Measurements from ENCODE around the gene PTCH1.

PTCH1 gene

DNA sequence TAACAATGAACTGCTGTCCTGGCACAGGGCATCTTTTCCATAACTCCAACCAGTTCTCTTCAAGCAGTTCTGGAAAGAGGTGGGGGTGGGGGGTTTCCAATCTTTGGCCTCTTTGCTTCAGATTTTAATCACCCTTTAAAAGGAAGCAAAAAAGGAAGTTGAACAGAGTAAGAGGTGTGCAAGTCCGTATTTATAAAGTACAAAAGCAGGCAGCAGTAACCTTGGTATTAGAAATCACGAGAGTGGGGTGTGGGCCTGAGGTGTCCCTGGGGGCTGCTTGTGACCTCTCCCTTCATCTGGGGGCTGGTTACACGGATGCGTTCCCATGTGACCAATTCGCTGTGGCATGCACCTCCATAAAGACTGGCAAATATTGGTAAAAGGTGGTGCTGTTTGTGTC lies 70.5 kb downstream of the PTCH1 start:
- Histone ChIP-seq H3K4me3 (ENCODE audit: insufficient read depth, low read depth, low read length, poor library complexity, severe bottlenecking) (no peak overlapping the region), H3K4me1 (ENCODE audit: control insufficient read depth, insufficient read depth, low read length, poor library complexity, severe bottlenecking) (no peaks in the 10 kb centered on the region), H3K9me3 (ENCODE audit: control insufficient read depth, low read length) (no peaks in the 10 kb centered on the region), H3K27me3 (replicated peaks; ENCODE audit: control insufficient read depth, insufficient read depth, low read length, poor library complexity, severe bottlenecking) (no peaks in the 10 kb centered on the region), H3K36me3 (ENCODE audit: control insufficient read depth, insufficient read depth, low read length) (peaks cover 18% of the 10 kb centered on the region), H3K27ac (ENCODE audit: insufficient read depth, low read length, poor library complexity, severe bottlenecking) (no peak overlapping the region)
- no peak for DNase-seq

- no peaks in the 10 kb centered on the region for H3K27me3 ChIP-seq (replicated peaks; ENCODE audit: control insufficient read depth, insufficient read depth, low read length, poor library complexity, severe bottlenecking)
- H3K4me1 ChIP-seq (ENCODE audit: control insufficient read depth, insufficient read depth, low read length, poor library complexity, severe bottlenecking) = no peaks in the 10 kb centered on the region
- H3K4me3 ChIP-seq (ENCODE audit: insufficient read depth, low read depth, low read length, poor library complexity, severe bottlenecking) = no peak overlapping the region
- H3K27ac ChIP-seq (ENCODE audit: insufficient read depth, low read length, poor library complexity, severe bottlenecking) = no peak overlapping the region
- no peak for DNase-seq
- peaks cover 18% of the 10 kb centered on the region for H3K36me3 ChIP-seq (ENCODE audit: control insufficient read depth, insufficient read depth, low read length)
- H3K9me3 ChIP-seq (ENCODE audit: control insufficient read depth, low read length) = no peaks in the 10 kb centered on the region
These were observed 72.6 kb downstream of the PTCH1 start for GRCh38 chr9:95444160-95444559.

DNA sequence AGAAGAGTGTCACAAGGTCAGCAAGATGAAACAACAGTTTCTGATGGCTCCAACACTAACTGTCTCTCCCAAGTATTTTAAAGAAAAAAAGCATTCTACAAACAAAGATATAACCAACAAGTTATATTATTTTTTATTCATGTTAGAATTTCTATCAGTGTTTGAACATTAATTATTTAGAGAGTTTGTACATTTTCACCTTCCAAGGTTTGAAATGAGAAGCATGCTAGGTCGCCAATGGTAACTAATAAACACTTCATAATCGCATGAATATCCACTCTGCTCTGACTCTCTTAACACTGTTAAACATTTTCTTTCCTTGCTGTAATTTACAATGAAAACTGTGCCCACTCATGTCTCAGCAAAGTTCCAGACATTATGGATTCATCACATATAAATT lies 73.5 kb downstream of the PTCH1 start:
- no peak for DNase-seq
- H3K27me3 ChIP-seq (replicated peaks; ENCODE audit: control insufficient read depth, insufficient read depth, low read length, poor library complexity, severe bottlenecking) = no peaks in the 10 kb centered on the region
- no peak overlapping the region for H3K27ac ChIP-seq (ENCODE audit: insufficient read depth, low read length, poor library complexity, severe bottlenecking)
- no peak overlapping the region for H3K4me3 ChIP-seq (ENCODE audit: insufficient read depth, low read depth, low read length, poor library complexity, severe bottlenecking)
- no peaks in the 10 kb centered on the region for H3K9me3 ChIP-seq (ENCODE audit: control insufficient read depth, low read length)
- peaks cover 18% of the 10 kb centered on the region for H3K36me3 ChIP-seq (ENCODE audit: control insufficient read depth, insufficient read depth, low read length)
- no peaks in the 10 kb centered on the region for H3K4me1 ChIP-seq (ENCODE audit: control insufficient read depth, insufficient read depth, low read length, poor library complexity, severe bottlenecking)

DNA sequence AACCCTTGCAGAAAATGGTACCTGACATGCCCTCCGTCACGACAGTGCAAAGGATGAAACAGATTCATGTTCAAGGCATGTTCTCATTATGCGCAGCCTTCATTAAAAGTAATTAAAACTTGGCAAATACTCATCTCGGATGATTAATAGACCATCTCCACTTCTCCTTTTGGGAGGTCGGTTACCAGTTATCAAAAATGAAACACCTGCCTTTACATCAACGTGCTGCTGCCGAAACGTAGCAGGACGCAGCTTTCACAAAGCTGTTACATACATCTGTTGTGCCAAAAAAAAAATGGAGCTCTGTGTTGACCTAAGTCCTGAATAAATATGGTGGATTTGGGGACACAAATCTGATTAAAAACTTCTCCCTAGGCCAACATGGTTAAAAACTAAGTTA lies 75.7 kb downstream of the PTCH1 start:
- Histone ChIP-seq H3K27ac (ENCODE audit: insufficient read depth, low read length, poor library complexity, severe bottlenecking) (no peak overlapping the region), H3K4me1 (ENCODE audit: control insufficient read depth, insufficient read depth, low read length, poor library complexity, severe bottlenecking) (no peaks in the 10 kb centered on the region), H3K9me3 (ENCODE audit: control insufficient read depth, low read length) (no peaks in the 10 kb centered on the region), H3K36me3 (ENCODE audit: control insufficient read depth, insufficient read depth, low read length) (peaks cover 6% of the 10 kb centered on the region), H3K27me3 (replicated peaks; ENCODE audit: control insufficient read depth, insufficient read depth, low read length, poor library complexity, severe bottlenecking) (no peaks in the 10 kb centered on the region), H3K4me3 (ENCODE audit: insufficient read depth, low read depth, low read length, poor library complexity, severe bottlenecking) (no peak overlapping the region)
- DNase-seq = no peak

GRCh38 chr9:95440447-95440846 lies 76.3 kb downstream of the PTCH1 start:
- Histone ChIP-seq H3K36me3 (ENCODE audit: control insufficient read depth, insufficient read depth, low read length) (peaks cover 5% of the 10 kb centered on the region), H3K27me3 (replicated peaks; ENCODE audit: control insufficient read depth, insufficient read depth, low read length, poor library complexity, severe bottlenecking) (no peaks in the 10 kb centered on the region), H3K4me1 (ENCODE audit: control insufficient read depth, insufficient read depth, low read length, poor library complexity, severe bottlenecking) (no peaks in the 10 kb centered on the region), H3K4me3 (ENCODE audit: insufficient read depth, low read depth, low read length, poor library complexity, severe bottlenecking) (no peak overlapping the region), H3K27ac (ENCODE audit: insufficient read depth, low read length, poor library complexity, severe bottlenecking) (no peak overlapping the region), H3K9me3 (ENCODE audit: control insufficient read depth, low read length) (no peaks in the 10 kb centered on the region)
- DNase-seq = no peak

- Histone ChIP-seq H3K27me3 (replicated peaks; ENCODE audit: control insufficient read depth, insufficient read depth, low read length, poor library complexity, severe bottlenecking) (no peaks in the 10 kb centered on the region), H3K4me3 (ENCODE audit: insufficient read depth, low read depth, low read length, poor library complexity, severe bottlenecking) (no peak overlapping the region), H3K27ac (ENCODE audit: insufficient read depth, low read length, poor library complexity, severe bottlenecking) (no peak overlapping the region), H3K36me3 (ENCODE audit: control insufficient read depth, insufficient read depth, low read length) (no peaks in the 10 kb centered on the region), H3K9me3 (ENCODE audit: control insufficient read depth, low read length) (no peaks in the 10 kb centered on the region), H3K4me1 (ENCODE audit: control insufficient read depth, insufficient read depth, low read length, poor library complexity, severe bottlenecking) (no peaks in the 10 kb centered on the region)
- DNase-seq = no peak
These were observed 78.0 kb downstream of the PTCH1 start for GRCh38 chr9:95438561-95439357.

GRCh38 chr9:95437559-95437958 lies 79.2 kb downstream of the PTCH1 start:
- Histone ChIP-seq H3K9me3 (ENCODE audit: control insufficient read depth, low read length) (no peaks in the 10 kb centered on the region), H3K4me3 (ENCODE audit: insufficient read depth, low read depth, low read length, poor library complexity, severe bottlenecking) (no peak overlapping the region), H3K4me1 (ENCODE audit: control insufficient read depth, insufficient read depth, low read length, poor library complexity, severe bottlenecking) (no peaks in the 10 kb centered on the region), H3K36me3 (ENCODE audit: control insufficient read depth, insufficient read depth, low read length) (no peaks in the 10 kb centered on the region), H3K27ac (ENCODE audit: insufficient read depth, low read length, poor library complexity, severe bottlenecking) (no peak overlapping the region), H3K27me3 (replicated peaks; ENCODE audit: control insufficient read depth, insufficient read depth, low read length, poor library complexity, severe bottlenecking) (no peaks in the 10 kb centered on the region)
- DNase-seq = no peak

- Histone ChIP-seq H3K4me1 (ENCODE audit: control insufficient read depth, insufficient read depth, low read length, poor library complexity, severe bottlenecking) (no peaks in the 10 kb centered on the region), H3K36me3 (ENCODE audit: control insufficient read depth, insufficient read depth, low read length) (no peaks in the 10 kb centered on the region), H3K27me3 (replicated peaks; ENCODE audit: control insufficient read depth, insufficient read depth, low read length, poor library complexity, severe bottlenecking) (no peaks in the 10 kb centered on the region), H3K9me3 (ENCODE audit: control insufficient read depth, low read length) (no peaks in the 10 kb centered on the region), H3K4me3 (ENCODE audit: insufficient read depth, low read depth, low read length, poor library complexity, severe bottlenecking) (no peak overlapping the region), H3K27ac (ENCODE audit: insufficient read depth, low read length, poor library complexity, severe bottlenecking) (no peak overlapping the region)
- DNase-seq = no peak
These were observed 80.4 kb downstream of the PTCH1 start for GRCh38 chr9:95436416-95436815.

DNA sequence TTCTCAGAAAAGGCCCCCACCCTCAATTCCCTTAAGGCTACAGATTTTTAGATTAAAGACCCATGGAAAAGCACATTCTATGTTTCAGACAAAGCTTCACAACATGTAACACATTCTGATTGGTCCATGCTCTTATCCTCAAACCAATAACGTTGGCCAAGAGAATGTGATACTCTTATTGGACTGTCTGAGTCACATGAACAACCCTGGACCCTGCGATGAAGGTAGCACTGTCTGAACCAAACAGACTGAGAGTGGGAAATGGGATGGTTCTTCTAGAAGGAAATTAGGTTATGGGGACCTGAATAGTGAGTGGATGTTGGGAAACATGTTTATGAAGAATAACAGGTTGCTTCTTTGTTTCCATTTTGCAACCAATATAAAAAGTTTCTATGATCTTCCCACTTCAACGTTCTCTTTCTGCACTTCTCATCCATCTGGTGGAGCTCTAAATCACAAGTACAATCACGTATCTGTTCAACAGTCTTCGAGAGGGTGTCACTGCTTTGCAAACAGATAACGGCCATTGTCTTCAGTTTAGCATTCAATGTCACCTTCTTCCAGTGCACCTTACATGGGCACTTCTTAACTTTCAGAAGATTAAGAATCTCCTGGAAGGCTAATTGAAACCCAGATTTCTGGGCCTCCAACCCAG lies 81.6 kb downstream of the PTCH1 start:
- Histone ChIP-seq H3K27me3 (replicated peaks; ENCODE audit: control insufficient read depth, insufficient read depth, low read length, poor library complexity, severe bottlenecking) (no peaks in the 10 kb centered on the region), H3K27ac (ENCODE audit: insufficient read depth, low read length, poor library complexity, severe bottlenecking) (no peak overlapping the region), H3K4me1 (ENCODE audit: control insufficient read depth, insufficient read depth, low read length, poor library complexity, severe bottlenecking) (no peaks in the 10 kb centered on the region), H3K36me3 (ENCODE audit: control insufficient read depth, insufficient read depth, low read length) (no peaks in the 10 kb centered on the region), H3K4me3 (ENCODE audit: insufficient read depth, low read depth, low read length, poor library complexity, severe bottlenecking) (no peak overlapping the region), H3K9me3 (ENCODE audit: control insufficient read depth, low read length) (no peaks in the 10 kb centered on the region)
- DNase-seq = no peak
